ENCODE data around the gene MYZAP. TPM values are rescaled to one million over a fixed set of nuclear protein-coding genes. Genes with fewer than 3 reads are reported as not detected.

Gene MYZAP, protein sequence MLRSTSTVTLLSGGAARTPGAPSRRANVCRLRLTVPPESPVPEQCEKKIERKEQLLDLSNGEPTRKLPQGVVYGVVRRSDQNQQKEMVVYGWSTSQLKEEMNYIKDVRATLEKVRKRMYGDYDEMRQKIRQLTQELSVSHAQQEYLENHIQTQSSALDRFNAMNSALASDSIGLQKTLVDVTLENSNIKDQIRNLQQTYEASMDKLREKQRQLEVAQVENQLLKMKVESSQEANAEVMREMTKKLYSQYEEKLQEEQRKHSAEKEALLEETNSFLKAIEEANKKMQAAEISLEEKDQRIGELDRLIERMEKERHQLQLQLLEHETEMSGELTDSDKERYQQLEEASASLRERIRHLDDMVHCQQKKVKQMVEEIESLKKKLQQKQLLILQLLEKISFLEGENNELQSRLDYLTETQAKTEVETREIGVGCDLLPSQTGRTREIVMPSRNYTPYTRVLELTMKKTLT
- 0.28 TPM in 1 of 2 replicates, not detected in the other for total RNA-seq
- long read RNA-seq: 0 reads

GRCh38 chr15:57591822-57592367 lies at the start of gene MYZAP:
MYZAP (plus strand) TSS chr15:57591904; CDS start chr15:57592035, 131 bp downstream.
- Mint-ChIP-seq H3K27ac (ENCODE audit: unreplicated experiment) (no peak within 1 kb of the TSS), H3K27me3 (ENCODE audit: low read depth) (peaks cover 65% of the 10 kb centered on the region), H3K9me3 (peaks cover 3% of the 10 kb centered on the region), H3K4me1 (no peaks in the 10 kb centered on the region), H3K4me3 (peak within 1 kb of the TSS; percentile 71), H3K36me3 (ENCODE audit: low read depth) (no peaks in the 10 kb centered on the region)
- TF ChIP-seq, protein P1, sequence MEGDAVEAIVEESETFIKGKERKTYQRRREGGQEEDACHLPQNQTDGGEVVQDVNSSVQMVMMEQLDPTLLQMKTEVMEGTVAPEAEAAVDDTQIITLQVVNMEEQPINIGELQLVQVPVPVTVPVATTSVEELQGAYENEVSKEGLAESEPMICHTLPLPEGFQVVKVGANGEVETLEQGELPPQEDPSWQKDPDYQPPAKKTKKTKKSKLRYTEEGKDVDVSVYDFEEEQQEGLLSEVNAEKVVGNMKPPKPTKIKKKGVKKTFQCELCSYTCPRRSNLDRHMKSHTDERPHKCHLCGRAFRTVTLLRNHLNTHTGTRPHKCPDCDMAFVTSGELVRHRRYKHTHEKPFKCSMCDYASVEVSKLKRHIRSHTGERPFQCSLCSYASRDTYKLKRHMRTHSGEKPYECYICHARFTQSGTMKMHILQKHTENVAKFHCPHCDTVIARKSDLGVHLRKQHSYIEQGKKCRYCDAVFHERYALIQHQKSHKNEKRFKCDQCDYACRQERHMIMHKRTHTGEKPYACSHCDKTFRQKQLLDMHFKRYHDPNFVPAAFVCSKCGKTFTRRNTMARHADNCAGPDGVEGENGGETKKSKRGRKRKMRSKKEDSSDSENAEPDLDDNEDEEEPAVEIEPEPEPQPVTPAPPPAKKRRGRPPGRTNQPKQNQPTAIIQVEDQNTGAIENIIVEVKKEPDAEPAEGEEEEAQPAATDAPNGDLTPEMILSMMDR (conservative IDR thresholded peaks at IDR 0.05): no peak
- DNase-seq (ENCODE audit: low read depth, low spot score): peak; percentile 6

GRCh38 chr15:57542505-57542817 lies 49.2 kb upstream of the MYZAP start:
- no peaks in the 10 kb centered on the region for H3K36me3 Mint-ChIP-seq (ENCODE audit: low read depth)
- TF ChIP-seq, protein P1 (conservative IDR thresholded peaks at IDR 0.05): peak; percentile 13
- H3K27me3 Mint-ChIP-seq (ENCODE audit: low read depth): no peaks in the 10 kb centered on the region

DNA sequence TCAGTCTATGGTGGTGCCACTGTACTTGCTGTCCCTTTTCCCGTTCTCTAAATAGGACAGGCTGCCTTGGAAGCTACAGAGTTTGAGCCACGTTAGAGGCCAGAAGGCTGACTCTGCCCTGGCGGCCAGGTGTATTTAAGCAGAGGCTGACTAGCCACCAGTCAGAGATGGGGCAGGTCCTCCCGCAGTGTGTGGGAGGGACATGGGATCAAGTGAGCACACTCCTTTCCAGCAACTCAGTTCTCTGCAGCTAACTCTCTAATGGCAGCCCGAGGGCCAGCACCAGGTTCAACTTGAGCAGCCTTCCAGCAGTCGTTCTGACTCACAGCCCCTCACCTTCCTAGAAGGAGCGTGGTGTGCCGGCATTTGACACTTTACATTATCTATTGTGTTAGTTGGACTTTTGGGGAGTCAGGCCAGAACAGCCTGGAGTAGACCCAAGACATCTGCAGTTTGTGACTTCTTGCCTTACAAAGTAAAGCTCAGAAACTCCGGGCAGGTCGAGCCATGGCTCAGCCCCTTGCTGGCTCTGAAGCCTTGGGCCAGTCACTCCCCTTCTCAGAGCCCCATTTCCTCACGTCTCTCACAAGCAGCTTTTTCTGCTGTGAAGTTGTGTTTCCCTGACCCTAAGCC lies 46.7 kb upstream of the MYZAP start:
- Mint-ChIP-seq H3K27me3 (ENCODE audit: low read depth) (no peaks in the 10 kb centered on the region), H3K27ac (ENCODE audit: unreplicated experiment) (no peak overlapping the region), H3K4me3 (no peak overlapping the region), H3K4me1 (no peaks in the 10 kb centered on the region), H3K36me3 (ENCODE audit: low read depth) (no peaks in the 10 kb centered on the region), H3K9me3 (peaks cover 3% of the 10 kb centered on the region)
- TF ChIP-seq, protein P1 (conservative IDR thresholded peaks at IDR 0.05): no peak
- DNase-seq (ENCODE audit: low read depth, low spot score): no peak

More at GRCh38 chr15:57542505-57542817, 49.2 kb upstream of the MYZAP start:
- Mint-ChIP-seq H3K4me1 (peaks cover 6% of the 10 kb centered on the region), H3K4me3 (no peak overlapping the region), H3K9me3 (peaks cover 4% of the 10 kb centered on the region), H3K27ac (ENCODE audit: unreplicated experiment) (no peak overlapping the region)
- no peak for DNase-seq (ENCODE audit: low read depth, low spot score)

GRCh38 chr15:57545995-57546394 lies 45.7 kb upstream of the MYZAP start:
- no peaks in the 10 kb centered on the region for H3K9me3 Mint-ChIP-seq
- no peaks in the 10 kb centered on the region for H3K36me3 Mint-ChIP-seq (ENCODE audit: low read depth)
- DNase-seq (ENCODE audit: low read depth, low spot score): no peak
- no peaks in the 10 kb centered on the region for H3K27me3 Mint-ChIP-seq (ENCODE audit: low read depth)
- no peaks in the 10 kb centered on the region for H3K4me1 Mint-ChIP-seq
- H3K27ac Mint-ChIP-seq (ENCODE audit: unreplicated experiment): no peak overlapping the region
- TF ChIP-seq, protein P1 (conservative IDR thresholded peaks at IDR 0.05): no peak
- no peak overlapping the region for H3K4me3 Mint-ChIP-seq

DNA sequence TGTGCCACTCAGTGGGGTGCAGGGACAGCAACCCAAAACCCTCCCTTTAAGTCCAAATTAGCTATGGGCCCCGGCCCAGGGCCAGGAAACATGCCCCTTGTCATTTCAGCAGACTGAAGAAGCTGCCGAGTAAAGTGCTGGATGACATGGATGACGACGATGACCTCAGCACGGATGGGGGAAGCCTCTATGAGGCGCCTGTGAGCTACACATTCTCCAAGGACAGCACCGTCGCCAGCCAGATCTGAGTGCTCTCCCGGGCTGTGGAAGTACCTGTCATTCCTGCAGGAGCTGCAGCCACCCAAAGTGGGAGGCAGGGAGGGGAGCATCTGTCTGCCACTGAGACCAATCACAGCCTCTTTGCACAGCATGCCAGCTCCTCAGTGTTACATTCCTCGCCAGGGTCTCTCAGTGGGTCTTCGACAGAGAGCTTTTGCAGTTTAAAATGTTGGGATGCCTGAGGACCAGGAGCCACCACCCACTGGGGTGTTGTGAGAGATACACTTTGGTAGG lies 44.4 kb upstream of the MYZAP start:
- H3K27ac Mint-ChIP-seq (ENCODE audit: unreplicated experiment): no peak overlapping the region
- H3K36me3 Mint-ChIP-seq (ENCODE audit: low read depth): no peaks in the 10 kb centered on the region
- TF ChIP-seq, protein P1 (conservative IDR thresholded peaks at IDR 0.05): no peak
- no peaks in the 10 kb centered on the region for H3K9me3 Mint-ChIP-seq
- no peak for DNase-seq (ENCODE audit: low read depth, low spot score)
- H3K4me3 Mint-ChIP-seq: no peak overlapping the region
- no peaks in the 10 kb centered on the region for H3K27me3 Mint-ChIP-seq (ENCODE audit: low read depth)
- H3K4me1 Mint-ChIP-seq: peaks cover 12% of the 10 kb centered on the region

Data from neural crest cell (in vitro differentiated cells).